ENCODE measurements around the gene LRRC26.

- TF ChIP-seq CTCF (optimal IDR thresholded peaks at IDR 0.05 in 1 of 3, IDR thresholded peaks at IDR 0.05 in 1 of 3, conservative IDR thresholded peaks at IDR 0.05 in 1 of 3; ENCODE audit: extremely low read depth in 1 of 3, insufficient read depth in 2 of 3, low read length in 3 of 3) (no peak), EZH2 (IDR thresholded peaks at IDR 0.05; ENCODE audit: low read length) (no peak)
Measured at GRCh38 chr9:137128862-137129455, 40.9 kb downstream of the LRRC26 start.

All from keratinocyte (primary cell).